ENCODE data around the gene RBKS. TPM values are rescaled to one million over a fixed set of nuclear protein-coding genes. Genes with fewer than 3 reads are reported as not detected.

The RBKS gene
- total and polyA plus RNA-seq, 2 of the 13 experiments (the other 11 are each of a cell fraction or from before 2014, with no cell fraction given): 7.7 to 8.3 TPM

- WGBS (ENCODE audit: low lambda C conversion rate): 86% methylated on average over 11 of the region's 11 CpGs
- ATAC-seq (no peak), FAIRE-seq (no peak), DNase-seq (ENCODE audit: low spot score) (no peak)
- in situ Hi-C loops (cut with HindIII; ENCODE audit: extremely low pct_ligation_motif_present, low pct_unique_long_range_greater_than_20kb) (no loop called here), intact Hi-C loops (cut with micrococcal nuclease; ENCODE audit: unreplicated experiment) (no loop called here)
- Histone ChIP-seq H2AFZ (ENCODE audit: low read length) (no peak overlapping the region), H3K79me2 (ENCODE audit: insufficient read depth, low read length) (no peaks in the 10 kb centered on the region), H3K4me2 (ENCODE audit: low read depth, low read length) (no peak overlapping the region), H3K4me3 (replicated peaks in 1 of 3; ENCODE audit: insufficient read depth in 1 of 3, low read depth in 2 of 3, low read length in 3 of 3) (no peak overlapping the region), H3K9ac (ENCODE audit: insufficient read depth, low read depth, low read length) (no peak overlapping the region), H3K36me3 (replicated peaks in 1 of 2; ENCODE audit: control insufficient read depth in 1 of 2, insufficient read depth in 2 of 2, low read length in 2 of 2) (no peaks in the 10 kb centered on the region), H4K20me1 (ENCODE audit: insufficient read depth, low read length) (no peaks in the 10 kb centered on the region), H3K9me3 (ENCODE audit: low read length) (no peaks in the 10 kb centered on the region), H3K27me3 (ENCODE audit: control insufficient read depth in 1 of 2, insufficient read depth in 2 of 2, low read length in 2 of 2) (no peaks in the 10 kb centered on the region), H3K27ac (ENCODE audit: extremely low read length, insufficient read depth, low read length) (no peak overlapping the region), H3K4me1 (ENCODE audit: insufficient read depth, low read length) (peaks cover 41% of the 10 kb centered on the region)
- no TSS peak for BruUV-seq (replicated peaks)
- POLR2A ChIA-PET: interaction anchor here (1.4 to 1.6 kb wide), 2 partner anchors 93 to 594 kb away, joined by 3 to 4 read pairs; partner anchors contain the start of genes BABAM2 and RBKS
- TF ChIP-seq SALL2 (CRISPR knock-in tag; IDR thresholded peaks at IDR 0.05) (no peak), CEBPB (IDR thresholded peaks at IDR 0.05; ENCODE audit: borderline replicate concordance, low read depth, low read length) (peak; percentile 84), ATF4 (CRISPR knock-in tag; IDR thresholded peaks at IDR 0.05) (no peak)
- CTCF ChIA-PET (ENCODE audit: low intra/inter-chr PET ratio, low total read pairs): no interaction called here
Measured at GRCh38 chr2:27796791-27797765, 93.1 kb downstream of the RBKS start.

- Histone ChIP-seq H3K9ac (ENCODE audit: insufficient read depth, low read depth, low read length) (no peak overlapping the region), H2AFZ (ENCODE audit: low read length) (peak overlapping the region; percentile 62), H3K9me3 (ENCODE audit: low read length) (no peaks in the 10 kb centered on the region), H3K4me1 (ENCODE audit: insufficient read depth, low read length) (peaks cover 41% of the 10 kb centered on the region), H3K4me3 (replicated peaks in 1 of 3; ENCODE audit: insufficient read depth in 1 of 3, low read depth in 2 of 3, low read length in 3 of 3) (no peak overlapping the region), H4K20me1 (ENCODE audit: insufficient read depth, low read length) (no peaks in the 10 kb centered on the region), H3K79me2 (ENCODE audit: insufficient read depth, low read length) (no peaks in the 10 kb centered on the region), H3K4me2 (ENCODE audit: low read depth, low read length) (peak overlapping the region; percentile 59), H3K27ac (ENCODE audit: extremely low read length, insufficient read depth, low read length) (peak overlapping the region; percentile 58), H3K27me3 (ENCODE audit: control insufficient read depth in 1 of 2, insufficient read depth in 2 of 2, low read length in 2 of 2) (no peaks in the 10 kb centered on the region), H3K36me3 (replicated peaks in 1 of 2; ENCODE audit: control insufficient read depth in 1 of 2, insufficient read depth in 2 of 2, low read length in 2 of 2) (no peaks in the 10 kb centered on the region)
- DNase-seq (ENCODE audit: low spot score) (no peak), FAIRE-seq (no peak), ATAC-seq (no peak; the same call in 2 of the 3 replicates)
- BruUV-seq (replicated peaks): no TSS peak
- ChIA-PET CTCF (ENCODE audit: low intra/inter-chr PET ratio, low total read pairs) (no interaction called here), POLR2A (interaction anchor here (1.2 to 1.6 kb wide), 4 partner anchors 25 to 595 kb away, joined by 3 to 6 read pairs (median 4); partner anchors contain the start of gene MRPL33)
- 92% methylated on average over 4 of the region's 4 CpGs for WGBS (ENCODE audit: low lambda C conversion rate)
- intact Hi-C loops (cut with micrococcal nuclease; ENCODE audit: unreplicated experiment): no loop called here
- in situ Hi-C loops (cut with HindIII; ENCODE audit: extremely low pct_ligation_motif_present, low pct_unique_long_range_greater_than_20kb): no loop called here
- TF ChIP-seq CENPT (CRISPR knock-in tag; IDR thresholded peaks at IDR 0.05; ENCODE audit: low read depth) (no peak), ZBTB46 (CRISPR knock-in tag; IDR thresholded peaks at IDR 0.05; ENCODE audit: borderline replicate concordance) (no peak), CERS6 (CRISPR knock-in tag; IDR thresholded peaks at IDR 0.05) (no peak), PBX2 (CRISPR knock-in tag; IDR thresholded peaks at IDR 0.05) (no peak), MIXL1 (CRISPR knock-in tag; IDR thresholded peaks at IDR 0.05) (no peak), IKZF5 (CRISPR knock-in tag; IDR thresholded peaks at IDR 0.05) (0 out of 2 replicates have a peak, but pooled peaks have one; percentile 7), KAT7 (CRISPR knock-in tag; IDR thresholded peaks at IDR 0.05; ENCODE audit: borderline replicate concordance) (no peak)
Measured at GRCh38 chr2:27795868-27796277, 94.3 kb downstream of the RBKS start.

All from HepG2 (cell line).